Keratinocyte (primary cell): Measurements from ENCODE around the gene CFAP69. TPM values are rescaled to one million over a fixed set of nuclear protein-coding genes. Genes with fewer than 3 reads are reported as not detected.

Source experiments
- DNase-seq: peaks from one replicate; pipeline ENCODE4 v3.0.0-alpha.2; 2011; ENCODE audit warnings: low read depth, missing footprints, low spot score
- FAIRE-seq: peaks from 2 replicates; lab custom pipeline; 2011; peaks lifted over from hg19 to GRCh38; lab: Jason Lieb, UNC
- H2AFZ ChIP-seq: 2 replicates; pipeline ENCODE4 v1.6.0; 2012; ENCODE audit warnings: low read length, control low read depth, inconsistent platforms; ENCODE audit not compliant: control insufficient read depth
- H3K27ac ChIP-seq: 2 replicates; pipeline ENCODE4 v1.5.1; 2011; ENCODE audit warnings: low read length; ENCODE audit not compliant: control insufficient read depth, insufficient read depth
- H3K27me3 ChIP-seq: 3 replicates; pipeline ENCODE4 v1.6.0; 2011; ENCODE audit warnings: low read length; ENCODE audit not compliant: control insufficient read depth, insufficient read depth; ENCODE audit errors: extremely low read depth
- H3K36me3 ChIP-seq, 2 experiments: 2 replicates in 1 of 2; 3 replicates in 1 of 2; pipeline ENCODE4 v1.5.1; 2011; ENCODE audit warnings: low read length in 2 of 2, mild to moderate bottlenecking in 1 of 2; ENCODE audit not compliant: control insufficient read depth in 2 of 2, insufficient read depth in 2 of 2; ENCODE audit errors: extremely low read depth in 1 of 2
- H3K4me1 ChIP-seq: 3 replicates; pipeline ENCODE4 v1.5.1; 2011; ENCODE audit warnings: low read length; ENCODE audit not compliant: control insufficient read depth, insufficient read depth; ENCODE audit errors: extremely low read depth
- H3K4me2 ChIP-seq: 3 replicates; pipeline ENCODE4 v1.6.0; 2011; ENCODE audit warnings: low read depth, low read length; ENCODE audit not compliant: control insufficient read depth, insufficient read depth; ENCODE audit errors: extremely low read depth
- H3K4me3 ChIP-seq, 3 experiments: fragments of 200-600 bp in 1 of 3; sonication (generic) in 1 of 3; 2 replicates in 2 of 3; 3 replicates in 1 of 3; pipeline ENCODE4 v1.5.1; 2011 to 2016; ENCODE audit warnings: low read length in 3 of 3, mild to moderate bottlenecking in 3 of 3, control low read depth in 2 of 3, inconsistent platforms in 1 of 3, low read depth in 1 of 3, mixed read lengths in 1 of 3, mixed run types in 1 of 3, moderate library complexity in 1 of 3; ENCODE audit not compliant: control insufficient read depth in 2 of 3, insufficient read depth in 2 of 3; ENCODE audit errors: extremely low read depth in 1 of 3
- H3K79me2 ChIP-seq: 2 replicates; pipeline ENCODE4 v1.6.0; 2012; ENCODE audit warnings: low read length; ENCODE audit not compliant: control insufficient read depth, insufficient read depth
- H3K9ac ChIP-seq: 3 replicates; pipeline ENCODE4 v1.6.0; 2011; ENCODE audit warnings: low read length; ENCODE audit not compliant: control insufficient read depth, insufficient read depth; ENCODE audit errors: extremely low read depth
- H3K9me1 ChIP-seq: 3 replicates; pipeline ENCODE4 v1.6.0; 2011; ENCODE audit warnings: low read length; ENCODE audit not compliant: control insufficient read depth, insufficient read depth; ENCODE audit errors: extremely low read depth
- H3K9me3 ChIP-seq: 2 replicates; pipeline ENCODE4 v1.5.1; 2012; ENCODE audit warnings: low read depth, low read length; ENCODE audit not compliant: control insufficient read depth
- H4K20me1 ChIP-seq: 3 replicates; pipeline ENCODE4 v1.6.0; 2011; ENCODE audit warnings: low read length; ENCODE audit not compliant: control insufficient read depth, insufficient read depth; ENCODE audit errors: extremely low read depth
- CTCF ChIP-seq, 3 experiments: IDR thresholded peaks in 1 of 3; conservative IDR thresholded peaks in 1 of 3; optimal IDR thresholded peaks in 1 of 3; 2 replicates in 2 of 3; 3 replicates in 1 of 3; pipeline versions ENCODE3 to v1.5.1; 2011; ENCODE audit warnings: low read length in 3 of 3, mild to moderate bottlenecking in 3 of 3, moderate library complexity in 2 of 3, control low read depth in 1 of 3, inconsistent platforms in 1 of 3; ENCODE audit not compliant: insufficient read depth in 2 of 3; ENCODE audit errors: extremely low read depth in 1 of 3
- EZH2 ChIP-seq: IDR thresholded peaks from one replicate; pipeline ENCODE4 v1.6.1; 2012; ENCODE audit warnings: inconsistent platforms, mild to moderate bottlenecking, low read length, moderate library complexity
- dilution Hi-C: fragments of 300-500 bp; cut with MboI; formaldehyde crosslinking; loops from one replicate; pipeline ENCODE4 v1.7.0; 2020; ENCODE audit warnings: low sequenced_read_pairs; ENCODE audit not compliant: extremely low pct_ligation_motif_present
- polyA plus RNA-seq, 5 experiments: library from polyadenylated mRNA; depleted of rRNA in 3 of 5; stranded (reverse) in 3 of 5; stranded (forward) in 1 of 5; unstranded in 1 of 5; fragments of >200 nt; gene quantifications; 1 replicate in 1 of 5; 2 replicates in 3 of 5; 3 replicates in 1 of 5; pipeline versions ENCODE4 v1.2.1 to v1.2.3, GENCODE V29; 2011 to 2012; ENCODE audit warnings: missing spikeins in 2 of 5, low read depth in 1 of 5, low replicate concordance in 1 of 5

CFAP69 gene
- polyA plus RNA-seq, 1 donor (not counting 4 experiments of a cell fraction or from before 2014, with no cell fraction given): 1.6 TPM

GRCh38 chr7:90276033-90276728 lies 31.2 kb downstream of the CFAP69 start:
- DNase-seq (no peak), FAIRE-seq (no peak)
- no peaks in the 10 kb centered on the region for H4K20me1 ChIP-seq
- H3K9ac ChIP-seq: no peak overlapping the region
- H3K27me3 ChIP-seq: no peaks in the 10 kb centered on the region
- no peaks in the 10 kb centered on the region for H3K79me2 ChIP-seq
- H3K27ac ChIP-seq: no peak overlapping the region
- H3K4me1 ChIP-seq: no peaks in the 10 kb centered on the region
- H3K9me3 ChIP-seq: no peaks in the 10 kb centered on the region
- no peaks in the 10 kb centered on the region for H3K36me3 ChIP-seq
- no peak overlapping the region for H3K4me2 ChIP-seq
- no peak overlapping the region for H2AFZ ChIP-seq
- TF ChIP-seq EZH2: no peak
- no peak for TF ChIP-seq CTCF (optimal IDR thresholded peaks at IDR 0.05 in 1 of 3, IDR thresholded peaks at IDR 0.05 in 1 of 3, conservative IDR thresholded peaks at IDR 0.05 in 1 of 3; ENCODE audit: extremely low read depth in 1 of 3, insufficient read depth in 2 of 3, low read length in 3 of 3)
- dilution Hi-C loops: no loop called here
- no peaks in the 10 kb centered on the region for H3K9me1 ChIP-seq
- H3K4me3 ChIP-seq: no peak overlapping the region

- no peaks in the 10 kb centered on the region for H3K79me2 ChIP-seq
- no peaks in the 10 kb centered on the region for H3K36me3 ChIP-seq
- TF ChIP-seq CTCF (optimal IDR thresholded peaks at IDR 0.05 in 1 of 3, IDR thresholded peaks at IDR 0.05 in 1 of 3, conservative IDR thresholded peaks at IDR 0.05 in 1 of 3; ENCODE audit: extremely low read depth in 1 of 3, insufficient read depth in 2 of 3, low read length in 3 of 3): no peak
- no peaks in the 10 kb centered on the region for H3K9me3 ChIP-seq
- dilution Hi-C loops: no loop called here
- H3K4me3 ChIP-seq: no peak overlapping the region
- no peaks in the 10 kb centered on the region for H3K4me1 ChIP-seq
- H3K9me1 ChIP-seq: no peaks in the 10 kb centered on the region
- H3K9ac ChIP-seq: no peak overlapping the region
- no peak for DNase-seq
- no peak overlapping the region for H3K27ac ChIP-seq
- no peaks in the 10 kb centered on the region for H3K27me3 ChIP-seq
- H4K20me1 ChIP-seq: no peaks in the 10 kb centered on the region
- H2AFZ ChIP-seq: no peak overlapping the region
- FAIRE-seq: no peak
- H3K4me2 ChIP-seq: no peak overlapping the region
Measured at GRCh38 chr7:90288154-90288553, 43.2 kb downstream of the CFAP69 start.
